ENCODE data around the gene GAL3ST1. TPM values are rescaled to one million over a fixed set of nuclear protein-coding genes. Genes with fewer than 3 reads are reported as not detected.
A peak's percentile ranks its signal among the peaks of the same experiment; 100 is the strongest.

The GAL3ST1 gene
- total RNA-seq, 1 experiment from 2014 or later = 2.1 TPM

GRCh38 chr22:30604723-30605122 lies 30.3 kb upstream of the GAL3ST1 start:
- Histone ChIP-seq H3K4me2 (ENCODE audit: low read length) (no peak overlapping the region), H2AFZ (ENCODE audit: low read depth, low read length, poor library complexity, severe bottlenecking) (peak overlapping the region; percentile 72), H3K9ac (ENCODE audit: low read length) (no peak overlapping the region), H3K27ac (ENCODE audit: low read depth, low read length) (no peak overlapping the region), H3K9me3 (ENCODE audit: control insufficient read depth in 1 of 2, insufficient read depth in 1 of 2, low read depth in 1 of 2, low read length in 2 of 2) (no peaks in the 10 kb centered on the region), H4K20me1 (ENCODE audit: insufficient read depth) (no peaks in the 10 kb centered on the region), H3K27me3 (ENCODE audit: insufficient read depth, low read length) (no peaks in the 10 kb centered on the region), H3K4me1 (ENCODE audit: control insufficient read depth in 1 of 2, insufficient read depth in 2 of 2, low read length in 2 of 2) (peaks cover 21 to 46% of the 10 kb centered on the region in 2 experiments), H3K79me2 (ENCODE audit: insufficient read depth, low read length) (no peaks in the 10 kb centered on the region), H3K36me3 (ENCODE audit: control insufficient read depth in 1 of 2, insufficient read depth in 2 of 2, low read length in 2 of 2) (no peaks in the 10 kb centered on the region), H3K4me3 (replicated peaks in 1 of 2; ENCODE audit: low read depth in 1 of 2, low read length in 2 of 2) (no peak overlapping the region), H3K9me2 (ENCODE audit: insufficient read depth) (no peaks in the 10 kb centered on the region)
- intact Hi-C loops (cut with micrococcal nuclease) = loop anchor here (10.0 kb wide), 1 partner anchor 150 kb away; no protein-coding TSS in a partner anchor
- POLR2A ChIA-PET = no interaction called here
- no TSS peak for BruUV-seq (replicated peaks)
- CTCF ChIA-PET = interaction anchor here (1.0 to 1.1 kb wide), 3 partner anchors 13 to 151 kb away, joined by 3 to 4 read pairs (median 4); partner anchors contain the start of gene PES1
- RAD21 ChIA-PET (ENCODE audit: low non-redundant PET in 1 of 2, low total read pairs in 2 of 2, uncharacterized antibody in 2 of 2, unreplicated experiment in 2 of 2) = no interaction called here
- DNase-seq (ENCODE audit: low read depth, low spot score) = no peak
- ATAC-seq = no peak
- TF ChIP-seq ZFX (IDR thresholded peaks at IDR 0.05) (no peak), YY1 (IDR thresholded peaks at IDR 0.05; ENCODE audit: extremely low read depth, insufficient replicate concordance, low read depth, low read length) (no peak), TCF7L2 (IDR thresholded peaks at IDR 0.05; ENCODE audit: borderline replicate concordance, extremely low read depth, insufficient read depth, insufficient read length) (no peak), CBX3 (IDR thresholded peaks at IDR 0.05; ENCODE audit: low read depth) (no peak), SIN3A (IDR thresholded peaks at IDR 0.05; ENCODE audit: low read depth) (no peak), FOSL1 (IDR thresholded peaks at IDR 0.05; ENCODE audit: low read depth) (no peak), RAD21 (IDR thresholded peaks at IDR 0.05; ENCODE audit: low read depth) (no peak), POLR2A (IDR thresholded peaks at IDR 0.05; ENCODE audit: borderline replicate concordance, extremely low read depth, insufficient read depth, insufficient read length) (no peak), SP1 (IDR thresholded peaks at IDR 0.05; ENCODE audit: low read depth) (no peak)
- TF ChIP-seq, protein P1, sequence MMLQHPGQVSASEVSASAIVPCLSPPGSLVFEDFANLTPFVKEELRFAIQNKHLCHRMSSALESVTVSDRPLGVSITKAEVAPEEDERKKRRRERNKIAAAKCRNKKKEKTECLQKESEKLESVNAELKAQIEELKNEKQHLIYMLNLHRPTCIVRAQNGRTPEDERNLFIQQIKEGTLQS (IDR thresholded peaks at IDR 0.05) = no peak
- TF ChIP-seq, protein P2, sequence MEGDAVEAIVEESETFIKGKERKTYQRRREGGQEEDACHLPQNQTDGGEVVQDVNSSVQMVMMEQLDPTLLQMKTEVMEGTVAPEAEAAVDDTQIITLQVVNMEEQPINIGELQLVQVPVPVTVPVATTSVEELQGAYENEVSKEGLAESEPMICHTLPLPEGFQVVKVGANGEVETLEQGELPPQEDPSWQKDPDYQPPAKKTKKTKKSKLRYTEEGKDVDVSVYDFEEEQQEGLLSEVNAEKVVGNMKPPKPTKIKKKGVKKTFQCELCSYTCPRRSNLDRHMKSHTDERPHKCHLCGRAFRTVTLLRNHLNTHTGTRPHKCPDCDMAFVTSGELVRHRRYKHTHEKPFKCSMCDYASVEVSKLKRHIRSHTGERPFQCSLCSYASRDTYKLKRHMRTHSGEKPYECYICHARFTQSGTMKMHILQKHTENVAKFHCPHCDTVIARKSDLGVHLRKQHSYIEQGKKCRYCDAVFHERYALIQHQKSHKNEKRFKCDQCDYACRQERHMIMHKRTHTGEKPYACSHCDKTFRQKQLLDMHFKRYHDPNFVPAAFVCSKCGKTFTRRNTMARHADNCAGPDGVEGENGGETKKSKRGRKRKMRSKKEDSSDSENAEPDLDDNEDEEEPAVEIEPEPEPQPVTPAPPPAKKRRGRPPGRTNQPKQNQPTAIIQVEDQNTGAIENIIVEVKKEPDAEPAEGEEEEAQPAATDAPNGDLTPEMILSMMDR (IDR thresholded peaks at IDR 0.05 in 2 of 3, conservative IDR thresholded peaks at IDR 0.05 in 1 of 3; ENCODE audit: borderline replicate concordance in 1 of 3, insufficient read depth in 1 of 3, low read depth in 2 of 3, low read length in 2 of 3) = no peak
